Right lobe of liver (tissue), 4 donors: ENCODE measurements around the gene KRT4.

Experiments
- CTCF ChIP-seq, 4 donors: fragments of 200-600 bp in 3 of 4; fragments of 450-650 bp in 1 of 4; IDR thresholded peaks; one replicate each; pipeline versions ENCODE4 v1.5.1 to v1.8.0; 2016 to 2022; ENCODE audit warnings: antibody characterized with exemption in 4 of 4, mild to moderate bottlenecking in 2 of 4
- POLR2A ChIP-seq: fragments of 450-650 bp; IDR thresholded peaks from one replicate; pipeline ENCODE4 v1.6.1; 2017; ENCODE audit warnings: antibody characterized with exemption, mild to moderate bottlenecking
- donor health status: DM: no; HTN: no; CAD: no.
- donor health status: DM: no; HTN: no; CAD: no.
- donor health status: DM: no; HTN: yes; CAD: no.

GRCh38 chr12:52861511-52861910 is 47.6 kb upstream of the KRT4 start:
- TF ChIP-seq POLR2A: no peak
- TF ChIP-seq CTCF (IDR thresholded peaks at IDR 0.05): no peak
